HepG2 (cell line): Measurements from ENCODE around the gene SAE1. TPM values are rescaled to one million over a fixed set of nuclear protein-coding genes. Genes with fewer than 3 reads are reported as not detected.

Source experiments
- CREBL2 ChIP-seq: sonication (generic); formaldehyde crosslinking; IDR thresholded peaks from 2 replicates; pipeline ENCODE4 v1.8.1; 2023; ENCODE audit warnings: missing genetic modification reagents, mild to moderate bottlenecking, borderline replicate concordance
- HNF4G ChIP-seq, 2 experiments: sonication (generic) in 1 of 2; formaldehyde crosslinking in 1 of 2; IDR thresholded peaks; 2 replicates each; pipeline versions ENCODE4 v1.4.0 to v1.6.1; 2011 to 2020; ENCODE audit warnings: borderline replicate concordance in 2 of 2, low read depth in 2 of 2, mild to moderate bottlenecking in 2 of 2, low read length in 1 of 2, missing genetic modification reagents in 1 of 2, moderate library complexity in 1 of 2
- HOXA3 ChIP-seq: sonication (generic); formaldehyde crosslinking; IDR thresholded peaks from 2 replicates; pipeline ENCODE4 v1.5.0; 2020; ENCODE audit warnings: missing genetic modification reagents
- HOXA9 ChIP-seq: sonication (generic); formaldehyde crosslinking; IDR thresholded peaks from 2 replicates; pipeline ENCODE4 v1.8.1; 2022; ENCODE audit warnings: missing genetic modification reagents, mild to moderate bottlenecking, moderate library complexity, borderline replicate concordance
- JUNB ChIP-seq: sonication (generic); formaldehyde crosslinking; IDR thresholded peaks from 2 replicates; pipeline ENCODE4 v1.8.0; 2022; ENCODE audit warnings: missing genetic modification reagents, mild to moderate bottlenecking, borderline replicate concordance
- KLF12 ChIP-seq: sonication (generic); formaldehyde crosslinking; IDR thresholded peaks from 2 replicates; pipeline ENCODE4 v1.4.0; 2020; ENCODE audit warnings: missing genetic modification reagents, borderline replicate concordance
- PRMT3 ChIP-seq: sonication (generic); formaldehyde crosslinking; IDR thresholded peaks from 2 replicates; pipeline ENCODE4 v1.8.1; 2022; ENCODE audit warnings: low read depth, mild to moderate bottlenecking, moderate library complexity, missing genetic modification reagents, borderline replicate concordance
- RBFOX2 ChIP-seq: fragments of 200-400 bp; formaldehyde crosslinking; IDR thresholded peaks from 2 replicates; pipeline ENCODE4 v1.6.1; 2017; ENCODE audit warnings: low read depth, mild to moderate bottlenecking, low read length
- TOPORS ChIP-seq: sonication (generic); formaldehyde crosslinking; IDR thresholded peaks from 2 replicates; pipeline ENCODE4 v1.8.0; 2023; ENCODE audit warnings: mild to moderate bottlenecking, missing genetic modification reagents
- XRCC5 ChIP-seq: fragments of 200-400 bp; formaldehyde crosslinking; optimal IDR thresholded peaks from 2 replicates; pipeline ENCODE3; 2017; ENCODE audit warnings: mild to moderate bottlenecking, low read length
- ZBTB1 ChIP-seq: sonication (generic); formaldehyde crosslinking; IDR thresholded peaks from 2 replicates; pipeline ENCODE4 v1.4.0; 2020; ENCODE audit warnings: missing genetic modification reagents, borderline replicate concordance
- ZFY ChIP-seq: sonication (generic); formaldehyde crosslinking; IDR thresholded peaks from 2 replicates; pipeline ENCODE4 v1.4.0; 2020; ENCODE audit warnings: missing genetic modification reagents
- ZNF12 ChIP-seq: sonication (generic); formaldehyde crosslinking; IDR thresholded peaks from 2 replicates; pipeline ENCODE4 v1.5.0; 2020; ENCODE audit warnings: missing genetic modification reagents
- ZNF317 ChIP-seq: sonication (generic); formaldehyde crosslinking; IDR thresholded peaks from 2 replicates; pipeline ENCODE4 v1.5.0; 2020; ENCODE audit warnings: mild to moderate bottlenecking, missing genetic modification reagents
- ZNF407 ChIP-seq: sonication (generic); formaldehyde crosslinking; IDR thresholded peaks from one replicate; pipeline ENCODE4 v1.5.1; 2020; ENCODE audit warnings: mild to moderate bottlenecking, missing genetic modification reagents; ENCODE audit errors: not compliant biosample characterization
- ZNF773 ChIP-seq: sonication (generic); formaldehyde crosslinking; IDR thresholded peaks from 2 replicates; pipeline ENCODE4 v1.4.0; 2020; ENCODE audit warnings: missing genetic modification reagents, borderline replicate concordance
- polyA plus RNA-seq, 8 experiments: library from polyadenylated mRNA; depleted of rRNA in 3 of 8; stranded (reverse) in 7 of 8; unstranded in 1 of 8; fragments of >200 nt; fragmentation: Illumina TruSeq in 4 of 8; extraction: Trizol in 4 of 8; gene quantifications; 2 replicates each; pipeline versions ENCODE4 v1.2.1 to v1.2.3, GENCODE V29; 2011 to 2016; ENCODE audit warnings: low read depth in 4 of 8, missing spikeins in 1 of 8, mixed read lengths in 1 of 8; ENCODE audit not compliant: insufficient read depth in 1 of 8
- total RNA-seq, 5 experiments: library from RNA; depleted of rRNA; stranded (reverse); fragments of >200 nt; fragmentation: Illumina TruSeq; extraction: Trizol; gene quantifications; 2 replicates each; pipeline ENCODE4 v1.2.3, GENCODE V29; 2016; ENCODE audit warnings: low read depth in 1 of 5
- TF ChIP-seq, protein P1 (sequence below): sonication (generic); formaldehyde crosslinking; IDR thresholded peaks from 2 replicates; pipeline ENCODE4 v1.5.0; 2020; ENCODE audit warnings: mild to moderate bottlenecking, missing genetic modification reagents

Gene SAE1
- total and polyA plus RNA-seq, 2 of the 13 experiments (the other 11 are each of a cell fraction or from before 2014, with no cell fraction given), result 87.6 to 197 TPM

DNA sequence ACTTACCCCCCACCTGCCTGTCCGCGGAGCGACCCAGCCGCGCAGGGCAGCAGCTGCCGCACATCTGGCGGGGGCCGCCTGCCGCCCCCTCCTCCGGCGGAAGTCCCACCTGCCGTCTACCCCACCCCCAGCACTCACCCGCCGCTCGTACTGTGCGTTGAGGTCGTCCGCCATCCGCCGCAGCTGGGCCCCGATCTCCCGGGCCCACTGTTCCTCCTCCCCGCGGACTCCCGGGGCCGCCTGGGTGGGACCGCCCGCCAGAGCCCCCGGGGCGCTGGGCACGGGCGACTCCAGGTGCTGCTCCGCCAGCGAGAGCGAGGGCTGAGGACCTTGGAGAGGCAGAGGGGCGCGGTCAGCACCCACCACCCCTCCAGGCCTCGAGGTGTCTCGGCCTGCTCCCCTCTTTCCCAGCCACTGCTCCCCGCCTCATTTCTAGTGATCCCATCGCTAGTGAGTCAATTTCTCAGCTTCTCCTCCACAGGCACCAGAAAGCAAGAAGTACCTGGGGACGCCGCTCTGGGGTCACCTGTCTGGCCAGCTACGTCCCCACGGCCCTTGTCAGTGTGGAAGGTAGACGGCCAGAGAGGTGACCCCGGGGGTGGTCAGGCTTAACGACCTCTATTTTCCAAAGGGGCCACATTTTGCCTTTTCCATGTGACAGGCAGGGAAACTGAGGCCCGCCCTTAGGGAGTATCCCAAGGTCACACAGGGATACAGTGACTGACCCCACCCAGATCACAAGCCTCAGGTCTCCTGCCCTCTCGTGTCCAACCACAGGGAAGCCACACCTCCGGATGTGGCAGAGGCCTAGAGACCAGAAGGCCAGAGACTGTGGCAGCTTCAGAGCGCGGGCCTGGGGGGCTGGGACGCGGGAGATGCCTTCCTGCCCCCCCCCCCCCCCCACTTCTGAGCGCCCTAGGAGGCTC is 96.1 kb downstream of the SAE1 start (continued):
- TF ChIP-seq ZNF407 (CRISPR knock-in tag) (no peak), TOPORS (CRISPR knock-in tag) (no peak), ZNF12 (CRISPR knock-in tag) (no peak), XRCC5 (no peak), PRMT3 (CRISPR knock-in tag) (no peak), KLF12 (peak; percentile 39), CREBL2 (CRISPR knock-in tag) (no peak), ZNF773 (CRISPR knock-in tag) (0 out of 2 replicates have a peak, but pooled peaks have one; percentile 21), ZNF317 (CRISPR knock-in tag) (no peak), HNF4G (IDR thresholded peaks at IDR 0.05; ENCODE audit: borderline replicate concordance, low read depth, low read length) (no peak), HNF4G (CRISPR knock-in tag; IDR thresholded peaks at IDR 0.05; ENCODE audit: borderline replicate concordance, low read depth) (no peak; the same call in 1 of the 2 replicates), ZFY (CRISPR knock-in tag) (peak; percentile 66), HOXA3 (CRISPR knock-in tag) (no peak; the same call in 1 of the 2 replicates), RBFOX2 (peak; percentile 99), ZBTB1 (CRISPR knock-in tag) (no peak), HOXA9 (CRISPR knock-in tag) (no peak), JUNB (no peak)
- TF ChIP-seq, protein P1, sequence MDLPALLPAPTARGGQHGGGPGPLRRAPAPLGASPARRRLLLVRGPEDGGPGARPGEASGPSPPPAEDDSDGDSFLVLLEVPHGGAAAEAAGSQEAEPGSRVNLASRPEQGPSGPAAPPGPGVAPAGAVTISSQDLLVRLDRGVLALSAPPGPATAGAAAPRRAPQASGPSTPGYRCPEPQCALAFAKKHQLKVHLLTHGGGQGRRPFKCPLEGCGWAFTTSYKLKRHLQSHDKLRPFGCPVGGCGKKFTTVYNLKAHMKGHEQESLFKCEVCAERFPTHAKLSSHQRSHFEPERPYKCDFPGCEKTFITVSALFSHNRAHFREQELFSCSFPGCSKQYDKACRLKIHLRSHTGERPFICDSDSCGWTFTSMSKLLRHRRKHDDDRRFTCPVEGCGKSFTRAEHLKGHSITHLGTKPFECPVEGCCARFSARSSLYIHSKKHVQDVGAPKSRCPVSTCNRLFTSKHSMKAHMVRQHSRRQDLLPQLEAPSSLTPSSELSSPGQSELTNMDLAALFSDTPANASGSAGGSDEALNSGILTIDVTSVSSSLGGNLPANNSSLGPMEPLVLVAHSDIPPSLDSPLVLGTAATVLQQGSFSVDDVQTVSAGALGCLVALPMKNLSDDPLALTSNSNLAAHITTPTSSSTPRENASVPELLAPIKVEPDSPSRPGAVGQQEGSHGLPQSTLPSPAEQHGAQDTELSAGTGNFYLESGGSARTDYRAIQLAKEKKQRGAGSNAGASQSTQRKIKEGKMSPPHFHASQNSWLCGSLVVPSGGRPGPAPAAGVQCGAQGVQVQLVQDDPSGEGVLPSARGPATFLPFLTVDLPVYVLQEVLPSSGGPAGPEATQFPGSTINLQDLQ (CRISPR knock-in tag), result no peak; the same call in 1 of the 2 replicates
